ENCODE results near the gene TEDDM1.

Gene TEDDM1

GRCh38 chr1:182376936-182377574 lies 23.4 kb downstream of the TEDDM1 start:
- no peak for FAIRE-seq

GRCh38 chr1:182374101-182374834 lies 26.2 kb downstream of the TEDDM1 start:
- no peak for FAIRE-seq

GRCh38 chr1:182370532-182370931 lies 29.9 kb downstream of the TEDDM1 start:
- FAIRE-seq: no peak

GRCh38 chr1:182368903-182369302 lies 31.6 kb downstream of the TEDDM1 start:
- no peak for FAIRE-seq

GRCh38 chr1:182368358-182368757 lies 32.1 kb downstream of the TEDDM1 start:
- FAIRE-seq: no peak

GRCh38 chr1:182367926-182368325 lies 32.5 kb downstream of the TEDDM1 start:
- no peak for FAIRE-seq

- FAIRE-seq: no peak
Measured at GRCh38 chr1:182366596-182366995, 33.9 kb downstream of the TEDDM1 start.

- no peak for FAIRE-seq
Measured at GRCh38 chr1:182359645-182360044, 40.8 kb downstream of the TEDDM1 start.

- no peak for FAIRE-seq
Measured at GRCh38 chr1:182357913-182358312, 42.6 kb downstream of the TEDDM1 start.

- no peak for FAIRE-seq
Measured at GRCh38 chr1:182357171-182357570, 43.3 kb downstream of the TEDDM1 start.

- no peak for FAIRE-seq
Measured at GRCh38 chr1:182355723-182356098, 44.8 kb downstream of the TEDDM1 start.

- FAIRE-seq: no peak
Measured at GRCh38 chr1:182351790-182352364, 48.6 kb downstream of the TEDDM1 start.

GRCh38 chr1:182350839-182351238 lies 49.6 kb downstream of the TEDDM1 start:
- FAIRE-seq: no peak

GRCh38 chr1:182348961-182349747 lies 51.3 kb downstream of the TEDDM1 start:
- FAIRE-seq: no peak

Data from colon (tissue), 2 donors.